GM12878 (cell line): ENCODE results near the gene AGAP1. TPM values are rescaled to one million over a fixed set of nuclear protein-coding genes. Genes with fewer than 3 reads are reported as not detected.

Source experiments
- ATAC-seq: fragments of 200-7000 bp; cut with Tn5 transposase; 3 replicates; pipeline ENCODE4 v1.9.1; 2020; ENCODE audit warnings: mild to moderate bottlenecking, moderate library complexity
- BruUV-seq: library from RNA; stranded (reverse); fragments of 400-500 nt; replicated peaks from 2 replicates; lab custom pipeline; 2021; lab: Mats Ljungman, UMichigan
- CTCF ChIA-PET: fragments of 300-600 bp; sonication (Branson Sonifier 250); formaldehyde crosslinking; extraction: SDS; loops from one replicate; lab custom pipeline; 2021; ENCODE audit warnings: inconsistent platforms; lab: Yijun Ruan, JAX
- POLR2A ChIA-PET: fragments of 350-600 bp; formaldehyde crosslinking; extraction: SDS; loops from one replicate; lab custom pipeline; 2021; ENCODE audit warnings: inconsistent platforms; lab: Charles Lee
- RAD21 ChIA-PET: fragments of 300-600 bp; sonication (Branson Sonifier 250); formaldehyde crosslinking; loops from one replicate; lab custom pipeline; 2023; ENCODE audit warnings: antibody characterized with exemption; ENCODE audit not compliant: unreplicated experiment; lab: Charles Lee
- SMC1A ChIA-PET: fragments of 300-600 bp; sonication (Branson Sonifier 250); formaldehyde crosslinking; loops from one replicate; lab custom pipeline; 2023; ENCODE audit not compliant: unreplicated experiment, uncharacterized antibody; lab: Charles Lee
- DNase-seq: peaks from one replicate; pipeline ENCODE4 v3.0.0-alpha.2; 2011; ENCODE audit warnings: low read depth, low spot score
- FAIRE-seq: peaks from 3 replicates; lab custom pipeline; 2011; peaks lifted over from hg19 to GRCh38; lab: Jason Lieb, UNC
- H2AFZ ChIP-seq: 2 replicates; pipeline ENCODE4 v1.6.0; 2011; ENCODE audit warnings: low read depth, low read length, control low read depth; ENCODE audit not compliant: control insufficient read depth
- H3K27ac ChIP-seq: 2 replicates; pipeline ENCODE4 v1.5.1; 2011; ENCODE audit warnings: control low read depth; ENCODE audit not compliant: control insufficient read depth, insufficient read depth
- H3K27me3 ChIP-seq, 2 experiments: replicated peaks in 1 of 2; 2 replicates each; pipeline versions ENCODE4 v1.6.0 to v1.6.1; 2011; ENCODE audit warnings: low read length in 1 of 2; ENCODE audit not compliant: control insufficient read depth in 2 of 2, insufficient read depth in 2 of 2
- H3K36me3 ChIP-seq, 2 experiments: 2 replicates each; pipeline ENCODE4 v1.5.1; 2011; ENCODE audit warnings: low read length in 1 of 2; ENCODE audit not compliant: control insufficient read depth in 2 of 2, insufficient read depth in 2 of 2
- H3K4me1 ChIP-seq: 2 replicates; pipeline ENCODE4 v1.6.1; 2011; ENCODE audit warnings: mild to moderate bottlenecking, low read length, moderate library complexity, mixed read lengths; ENCODE audit not compliant: control insufficient read depth, insufficient read depth
- H3K4me2 ChIP-seq: 2 replicates; pipeline ENCODE4 v1.6.0; 2011; ENCODE audit warnings: control low read depth; ENCODE audit not compliant: control insufficient read depth, insufficient read depth
- H3K4me3 ChIP-seq: fragments of 200-600 bp; sonication (generic); 2 replicates; pipeline ENCODE4 v1.5.1; 2016
- H3K79me2 ChIP-seq: 2 replicates; pipeline ENCODE4 v1.6.0; 2011; ENCODE audit warnings: low read length; ENCODE audit not compliant: control insufficient read depth, insufficient read depth
- H3K9ac ChIP-seq: 2 replicates; pipeline ENCODE4 v1.8.0; 2011; ENCODE audit warnings: low read length, control low read depth, mixed read lengths; ENCODE audit not compliant: control insufficient read depth, insufficient read depth
- H3K9me3 ChIP-seq: replicated peaks from 3 replicates; pipeline ENCODE4 v1.5.1; 2011; ENCODE audit warnings: mild to moderate bottlenecking, low read length; ENCODE audit not compliant: control insufficient read depth, insufficient read depth
- H4K20me1 ChIP-seq: 2 replicates; pipeline ENCODE4 v1.6.0; 2011; ENCODE audit not compliant: control insufficient read depth, insufficient read depth
- BCL11A ChIP-seq: IDR thresholded peaks from 2 replicates; pipeline ENCODE4 v1.6.1; 2011; ENCODE audit warnings: low read depth, low read length
- CUX1 ChIP-seq: IDR thresholded peaks from 2 replicates; pipeline ENCODE4 v1.6.1; 2012; ENCODE audit warnings: improper control_type of control experiment, low read depth, low read length; ENCODE audit not compliant: insufficient replicate concordance
- HDAC6 ChIP-seq: fragments of 200-600 bp; sonication (generic); IDR thresholded peaks from one replicate; pipeline ENCODE4 v1.8.0; 2017; ENCODE audit warnings: antibody characterized with exemption; ENCODE audit not compliant: unreplicated experiment
- KLF5 ChIP-seq: fragments of 450-650 bp; IDR thresholded peaks from 2 replicates; pipeline ENCODE4 v1.6.1; 2014; ENCODE audit warnings: mild to moderate bottlenecking; ENCODE audit not compliant: partially characterized antibody
- MTA3 ChIP-seq: IDR thresholded peaks from 2 replicates; pipeline ENCODE4 v1.6.1; 2012; ENCODE audit warnings: low read length, inconsistent platforms, borderline replicate concordance
- NR2C2 ChIP-seq: IDR thresholded peaks from 2 replicates; pipeline ENCODE4 v1.6.1; 2011; ENCODE audit warnings: borderline replicate concordance, low read depth; ENCODE audit not compliant: control insufficient read depth, insufficient read length
- RCOR1 ChIP-seq: conservative IDR thresholded peaks from 2 replicates; pipeline ENCODE4 v1.6.1; 2012; ENCODE audit warnings: low read depth, low read length, improper control_type of control experiment
- SREBF2 ChIP-seq: IDR thresholded peaks from 2 replicates; pipeline ENCODE4 v1.6.1; 2012; ENCODE audit warnings: mild to moderate bottlenecking, low read length
- STAT1 ChIP-seq: fragments of 450-650 bp; conservative IDR thresholded peaks from 2 replicates; pipeline ENCODE4 v1.6.1; 2014; ENCODE audit warnings: antibody characterized with exemption, mild to moderate bottlenecking
- TARDBP ChIP-seq: IDR thresholded peaks from 2 replicates; pipeline ENCODE4 v1.6.1; 2016; ENCODE audit warnings: borderline replicate concordance
- USF2 ChIP-seq: IDR thresholded peaks from 2 replicates; pipeline ENCODE4 v1.6.1; 2011; ENCODE audit warnings: low read depth, low read length, improper control_type of control experiment, borderline replicate concordance
- ZNF384 ChIP-seq: IDR thresholded peaks from 2 replicates; pipeline ENCODE4 v1.6.1; 2012; ENCODE audit warnings: low read depth, mild to moderate bottlenecking, low read length, improper control_type of control experiment, borderline replicate concordance
- WGBS: methylation state at CpG from one replicate; pipeline ENCODE4 v1.1.6; 2016; ENCODE audit warnings: low lambda C conversion rate; ENCODE audit not compliant: insufficient replicate concordance, insufficient coverage; ENCODE audit errors: missing lambda C conversion rate; 5-methylcytosine and 5-hydroxymethylcytosine counted together
- in situ Hi-C: fragments of 300-500 bp; cut with MboI; formaldehyde crosslinking; loops from 9 replicates; pipeline ENCODE4 v1.14.3; 2018; ENCODE audit warnings: mixed read lengths
- intact Hi-C: fragments of 100-400 bp; cut with micrococcal nuclease; formaldehyde crosslinking; loops from one replicate; pipeline ENCODE4 v1.14.2; 2022; ENCODE audit not compliant: unreplicated experiment
- polyA plus RNA-seq, 11 experiments: library from polyadenylated mRNA; depleted of rRNA in 4 of 11; unstranded in 6 of 11; stranded (reverse) in 5 of 11; fragments of >200 nt; fragmentation: Nextera tagmentation in 4 of 11; fragmentation: Illumina TruSeq in 1 of 11; extraction: Ambion mirVana in 4 of 11; extraction: Trizol in 1 of 11; gene quantifications; 1 replicate in 1 of 11; 2 replicates in 10 of 11; pipeline versions ENCODE4 v1.2.1 to v1.2.3, GENCODE V29; 2011 to 2016; ENCODE audit warnings: inconsistent platforms in 2 of 11, missing spikeins in 2 of 11, low read depth in 1 of 11
- total RNA-seq, 4 experiments: library from RNA; depleted of rRNA in 3 of 4; stranded (reverse); fragments of >200 nt in 3 of 4; fragmentation: Illumina TruSeq in 1 of 4; extraction: Trizol in 1 of 4; gene quantifications; 2 replicates each; pipeline versions ENCODE4 v1.2.1 to v1.2.3, GENCODE V29; 2013 to 2021

The AGAP1 gene
- total and polyA plus RNA-seq, 10 of the 15 experiments (the other 5 are each of a cell fraction or from before 2014, with no cell fraction given) = 0.05 to 0.15 (median 0.06) TPM; not detected in 7

GRCh38 chr2:235757640-235758039, 263.8 kb downstream of the AGAP1 start:
- no peak overlapping the region for H3K4me2 ChIP-seq
- no peak overlapping the region for H3K4me3 ChIP-seq
- FAIRE-seq (no peak), DNase-seq (no peak), ATAC-seq (no peak)
- ChIA-PET SMC1A (no interaction called here), POLR2A (no interaction called here), CTCF (interaction anchor here (3.4 kb wide), 1 partner anchor 8 kb away, joined by 14 read pairs; no protein-coding TSS in a partner anchor), RAD21 (no interaction called here)
- intact Hi-C loops = no loop called here
- peaks cover 0 to 2% of the 10 kb centered on the region in 2 experiments; a peak in 2 of 4 replicates for H3K27me3 ChIP-seq
- no peak overlapping the region for H3K9ac ChIP-seq
- no peak overlapping the region for H3K27ac ChIP-seq
- no peaks in the 10 kb centered on the region; the same call in 1 of the 2 replicates for H4K20me1 ChIP-seq
- H3K79me2 ChIP-seq = no peaks in the 10 kb centered on the region
- H3K9me3 ChIP-seq = no peaks in the 10 kb centered on the region
- H3K4me1 ChIP-seq = no peaks in the 10 kb centered on the region
- no peaks in the 10 kb centered on the region for H3K36me3 ChIP-seq
- no peak for TF ChIP-seq TARDBP
- no peak for TF ChIP-seq STAT1
- TF ChIP-seq HDAC6 = no peak
- TF ChIP-seq CUX1 = no peak
- TF ChIP-seq BCL11A = no peak
- TF ChIP-seq RCOR1 = no peak
- no peak for TF ChIP-seq NR2C2
- no peak for TF ChIP-seq SREBF2
- no peak for TF ChIP-seq ZNF384
- TF ChIP-seq USF2 = no peak
- TF ChIP-seq KLF5 = no peak
- TF ChIP-seq MTA3 = no peak
- in situ Hi-C loops = no loop called here
- 30% methylated on average over 6 of the region's 6 CpGs for WGBS
- H2AFZ ChIP-seq = no peak overlapping the region
- no TSS peak for BruUV-seq
